Neural crest cell (in vitro differentiated cells): ENCODE results near the gene EIF2S1. TPM values are rescaled to one million over a fixed set of nuclear protein-coding genes. Genes with fewer than 3 reads are reported as not detected.

Source experiments
- DNase-seq: peaks from one replicate; pipeline ENCODE4 v3.0.0; 2021; ENCODE audit warnings: low read depth, mixed read lengths, low spot score
- H3K27ac Mint-ChIP-seq: one replicate; pipeline ENCODE4 v1.8.0; 2021; ENCODE audit warnings: mild to moderate bottlenecking, mixed read lengths; ENCODE audit not compliant: unreplicated experiment
- H3K27me3 Mint-ChIP-seq: 2 replicates; pipeline ENCODE4 v1.8.0; 2021; ENCODE audit warnings: low read depth, mild to moderate bottlenecking, mixed read lengths
- H3K36me3 Mint-ChIP-seq: 2 replicates; pipeline ENCODE4 v1.8.0; 2021; ENCODE audit warnings: low read depth, mild to moderate bottlenecking, mixed read lengths
- H3K4me1 Mint-ChIP-seq: 2 replicates; pipeline ENCODE4 v1.8.0; 2021; ENCODE audit warnings: mixed read lengths
- H3K4me3 Mint-ChIP-seq: one replicate; pipeline ENCODE4 v1.8.0; 2021; ENCODE audit warnings: mild to moderate bottlenecking, mixed read lengths
- H3K9me3 Mint-ChIP-seq: 2 replicates; pipeline ENCODE4 v1.8.0; 2021; ENCODE audit warnings: mixed read lengths
- CTCF ChIP-seq: fragments of 200-600 bp; sonication (generic); conservative IDR thresholded peaks from 2 replicates; pipeline ENCODE4 v1.5.0; 2021; ENCODE audit warnings: antibody characterized with exemption, mild to moderate bottlenecking
- total RNA-seq: library from RNA; stranded (reverse); gene quantifications from 2 replicates; pipeline ENCODE4 v1.2.1, GENCODE V29; 2021

The EIF2S1 gene
- total RNA-seq, 1 donor from 2014 or later = 115 TPM

- no peak for DNase-seq
- Mint-ChIP-seq H3K4me1 (peaks cover 11% of the 10 kb centered on the region), H3K4me3 (no peak overlapping the region), H3K9me3 (no peaks in the 10 kb centered on the region), H3K27me3 (no peaks in the 10 kb centered on the region), H3K27ac (no peak overlapping the region), H3K36me3 (peaks cover 7% of the 10 kb centered on the region)
- no peak for TF ChIP-seq CTCF
These were observed 5.3 kb downstream of the EIF2S1 start for GRCh38 chr14:67365476-67365875.

GRCh38 chr14:67370830-67371229 is 10.7 kb downstream of the EIF2S1 start:
- H3K36me3 Mint-ChIP-seq = peaks cover 4% of the 10 kb centered on the region

GRCh38 chr14:67371247-67372148 is 11.4 kb downstream of the EIF2S1 start:
- Mint-ChIP-seq H3K36me3 (peaks cover 4% of the 10 kb centered on the region), H3K4me3 (no peak overlapping the region), H3K4me1 (no peaks in the 10 kb centered on the region), H3K9me3 (no peaks in the 10 kb centered on the region), H3K27me3 (no peaks in the 10 kb centered on the region), H3K27ac (no peak overlapping the region)
- no peak for DNase-seq
- TF ChIP-seq CTCF = no peak

More at GRCh38 chr14:67370830-67371229, 10.7 kb downstream of the EIF2S1 start:
- Mint-ChIP-seq H3K27ac (no peak overlapping the region), H3K27me3 (no peaks in the 10 kb centered on the region), H3K9me3 (no peaks in the 10 kb centered on the region), H3K4me1 (no peaks in the 10 kb centered on the region), H3K4me3 (no peak overlapping the region)
- DNase-seq = no peak
- TF ChIP-seq CTCF = no peak

- Mint-ChIP-seq H3K27ac (no peak overlapping the region), H3K4me3 (no peak overlapping the region)
These were observed 12.7 kb downstream of the EIF2S1 start for GRCh38 chr14:67372833-67373232.

GRCh38 chr14:67373347-67373746 is 13.2 kb downstream of the EIF2S1 start:
- no peak for DNase-seq
- Mint-ChIP-seq H3K36me3 (peaks cover 5% of the 10 kb centered on the region), H3K27ac (no peak overlapping the region), H3K9me3 (no peaks in the 10 kb centered on the region), H3K4me3 (no peak overlapping the region), H3K4me1 (no peaks in the 10 kb centered on the region), H3K27me3 (no peaks in the 10 kb centered on the region)
- TF ChIP-seq CTCF = no peak

More at GRCh38 chr14:67372833-67373232, 12.7 kb downstream of the EIF2S1 start:
- no peaks in the 10 kb centered on the region for H3K4me1 Mint-ChIP-seq
- TF ChIP-seq CTCF = no peak
- no peaks in the 10 kb centered on the region for H3K9me3 Mint-ChIP-seq
- DNase-seq = no peak
- H3K36me3 Mint-ChIP-seq = peaks cover 5% of the 10 kb centered on the region
- no peaks in the 10 kb centered on the region for H3K27me3 Mint-ChIP-seq
